ACC112 (cell line): Measurements from ENCODE around the gene TCFL5.
"Not testable (repeated sequence)": the region's sequence is repeated elsewhere in the genome, so short reads cannot be mapped to it uniquely, and the experiment has no call there.

Source experiments
- H2AFZ ChIP-seq: fragments of 200-600 bp; sonication (generic); one replicate; pipeline ENCODE4 v1.6.0; 2017; ENCODE audit warnings: antibody characterized with exemption, low read length; ENCODE audit not compliant: unreplicated experiment
- H3K27ac ChIP-seq: fragments of 200-600 bp; sonication (generic); 2 replicates; pipeline ENCODE4 v1.5.1; 2014; ENCODE audit warnings: low read depth, mild to moderate bottlenecking, antibody characterized with exemption, low read length, moderate library complexity
- H3K27me3 ChIP-seq: fragments of 200-600 bp; sonication (generic); 2 replicates; pipeline ENCODE4 v1.6.1; 2014; ENCODE audit warnings: mild to moderate bottlenecking, antibody characterized with exemption, low read length, moderate library complexity, mixed read lengths; ENCODE audit not compliant: insufficient read depth
- H3K36me3 ChIP-seq: fragments of 200-600 bp; sonication (generic); 2 replicates; pipeline ENCODE4 v1.6.1; 2016; ENCODE audit warnings: mild to moderate bottlenecking, antibody characterized with exemption, low read length, moderate library complexity, mixed read lengths; ENCODE audit not compliant: insufficient read depth
- H3K4me1 ChIP-seq: fragments of 200-600 bp; sonication (generic); one replicate; pipeline ENCODE4 v1.6.1; 2016; ENCODE audit warnings: low read length, mixed read lengths; ENCODE audit not compliant: insufficient read depth, unreplicated experiment, control insufficient read depth
- H3K4me3 ChIP-seq: fragments of 200-600 bp; sonication (generic); 2 replicates; pipeline ENCODE4 v1.5.1; 2014; ENCODE audit warnings: mild to moderate bottlenecking, low read depth, low read length
- H3K79me2 ChIP-seq: fragments of 200-600 bp; sonication (generic); one replicate; pipeline ENCODE4 v1.6.0; 2016; ENCODE audit warnings: low read length; ENCODE audit not compliant: control insufficient read depth, unreplicated experiment, insufficient read depth

Gene TCFL5

DNA sequence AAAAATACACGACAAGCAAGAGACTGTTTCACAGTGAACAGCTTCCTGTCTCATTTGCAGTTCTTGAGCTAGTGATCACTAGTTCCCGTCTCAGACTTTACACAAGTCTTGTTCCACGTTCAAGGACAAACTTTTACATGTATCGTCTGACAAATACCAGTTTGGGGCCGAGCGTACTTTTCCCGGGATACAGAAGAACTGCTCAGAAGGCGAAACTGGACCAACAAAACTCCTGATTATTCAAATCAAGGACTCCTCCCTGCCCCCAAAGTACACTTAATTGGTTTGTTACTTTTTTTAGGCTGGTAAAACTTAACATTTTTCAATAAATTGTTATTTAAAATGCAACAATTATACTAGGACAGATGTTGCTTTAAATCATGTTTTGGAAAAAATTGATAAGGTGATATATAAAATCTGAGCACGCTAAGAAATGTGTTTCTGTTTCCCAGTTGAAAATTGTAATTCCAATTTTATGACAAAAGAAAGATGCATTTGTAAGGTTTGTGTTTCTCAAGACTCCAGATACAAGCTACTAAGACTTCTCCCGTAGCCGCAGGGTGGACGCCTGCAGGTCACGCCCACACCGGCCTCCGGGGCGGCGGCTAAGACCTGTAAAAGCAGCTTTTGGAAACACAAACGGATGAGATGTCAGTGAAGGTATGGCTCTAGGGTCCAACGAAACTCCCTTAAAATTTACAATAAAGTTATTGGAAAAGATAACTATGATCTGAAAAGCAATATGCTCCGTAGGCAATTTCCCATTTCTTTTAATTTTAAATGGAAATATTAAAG is 16.8 kb upstream of the TCFL5 start:
- Histone ChIP-seq H3K4me3 (no peak overlapping the region), H3K27me3 (no peaks in the 10 kb centered on the region), H3K4me1 (peaks cover 6% of the 10 kb centered on the region), H3K36me3 (peaks cover 3% of the 10 kb centered on the region; the same call in 1 of the 2 replicates), H3K27ac (no peak overlapping the region), H2AFZ (no peak overlapping the region), H3K79me2 (no peaks in the 10 kb centered on the region)

DNA sequence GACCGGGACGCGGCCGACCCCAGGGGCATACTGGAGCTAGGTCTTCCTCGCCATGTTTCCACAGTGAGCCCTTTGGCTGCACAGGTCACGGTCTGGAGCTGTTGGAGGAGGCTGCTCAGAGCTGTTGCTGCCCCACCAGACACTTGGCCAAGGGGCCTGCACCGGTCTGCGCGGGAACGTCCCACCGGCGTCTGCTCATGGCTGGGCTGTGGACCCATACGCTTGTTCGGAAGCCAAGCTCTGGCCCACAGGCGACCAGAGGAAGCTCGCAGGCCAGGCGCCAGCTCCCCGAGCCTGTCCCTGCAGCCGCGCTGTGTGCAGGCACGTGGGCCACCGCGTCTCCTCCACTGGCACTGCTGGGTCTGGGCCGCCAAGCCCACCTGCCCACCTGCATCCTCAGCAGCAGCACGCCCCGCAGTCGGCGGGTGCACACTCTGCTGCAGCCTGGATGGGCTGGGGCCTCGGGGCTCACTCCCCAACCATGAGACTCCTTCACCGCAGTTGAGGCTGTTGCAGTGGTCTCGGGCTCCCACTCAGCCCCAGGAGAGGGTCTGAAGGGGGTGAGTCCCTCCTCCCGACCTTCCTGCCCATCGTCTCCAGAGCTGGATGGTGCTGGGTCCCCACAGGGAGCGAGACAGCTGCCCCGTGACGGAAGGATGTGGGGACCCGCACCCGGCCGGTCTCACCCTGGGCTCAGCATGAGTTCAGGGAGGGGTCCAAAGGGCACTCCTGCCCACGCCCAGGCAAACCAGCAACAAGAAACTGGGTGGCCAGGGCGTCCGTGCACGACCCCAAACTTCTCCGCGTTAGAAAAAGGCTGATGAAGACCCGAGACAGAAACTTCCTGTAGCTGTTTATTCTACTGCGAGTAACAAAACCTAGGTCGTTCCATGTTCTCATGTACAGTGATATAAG is 15.5 kb upstream of the TCFL5 start:
- no peaks in the 10 kb centered on the region for H3K27me3 ChIP-seq
- no peak overlapping the region for H3K4me3 ChIP-seq
- H3K79me2 ChIP-seq: no peaks in the 10 kb centered on the region
- peaks cover 3% of the 10 kb centered on the region; the same call in 1 of the 2 replicates for H3K36me3 ChIP-seq
- peaks cover 6% of the 10 kb centered on the region for H3K4me1 ChIP-seq
- H3K27ac ChIP-seq: no peak overlapping the region
- no peak overlapping the region for H2AFZ ChIP-seq

DNA sequence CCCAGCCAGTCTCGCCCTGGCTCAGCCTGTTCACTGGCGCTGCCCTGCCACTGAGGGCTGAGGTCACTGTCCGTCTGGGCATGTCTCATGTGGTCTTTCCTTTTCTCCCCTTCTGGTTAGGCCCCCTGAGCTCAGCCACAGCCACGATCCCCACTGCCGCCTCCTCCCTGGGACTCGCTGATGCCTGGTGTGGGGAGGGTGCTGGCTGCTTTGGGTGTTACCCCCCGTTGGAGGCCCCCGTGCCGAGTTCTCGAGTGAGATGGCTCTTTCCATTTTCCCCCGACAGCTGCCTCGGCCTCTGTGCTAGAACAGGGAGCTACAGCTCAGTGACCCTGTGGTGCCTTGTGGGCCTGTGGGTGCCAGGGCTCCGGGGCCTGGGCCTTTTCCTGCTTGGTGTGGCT is 14.9 kb upstream of the TCFL5 start:
- Histone ChIP-seq H3K27me3 (no peaks in the 10 kb centered on the region), H3K79me2 (no peaks in the 10 kb centered on the region), H2AFZ (no peak overlapping the region), H3K36me3 (no peaks in the 10 kb centered on the region), H3K27ac (no peak overlapping the region), H3K4me3 (no peak overlapping the region), H3K4me1 (peaks cover 6% of the 10 kb centered on the region)

DNA sequence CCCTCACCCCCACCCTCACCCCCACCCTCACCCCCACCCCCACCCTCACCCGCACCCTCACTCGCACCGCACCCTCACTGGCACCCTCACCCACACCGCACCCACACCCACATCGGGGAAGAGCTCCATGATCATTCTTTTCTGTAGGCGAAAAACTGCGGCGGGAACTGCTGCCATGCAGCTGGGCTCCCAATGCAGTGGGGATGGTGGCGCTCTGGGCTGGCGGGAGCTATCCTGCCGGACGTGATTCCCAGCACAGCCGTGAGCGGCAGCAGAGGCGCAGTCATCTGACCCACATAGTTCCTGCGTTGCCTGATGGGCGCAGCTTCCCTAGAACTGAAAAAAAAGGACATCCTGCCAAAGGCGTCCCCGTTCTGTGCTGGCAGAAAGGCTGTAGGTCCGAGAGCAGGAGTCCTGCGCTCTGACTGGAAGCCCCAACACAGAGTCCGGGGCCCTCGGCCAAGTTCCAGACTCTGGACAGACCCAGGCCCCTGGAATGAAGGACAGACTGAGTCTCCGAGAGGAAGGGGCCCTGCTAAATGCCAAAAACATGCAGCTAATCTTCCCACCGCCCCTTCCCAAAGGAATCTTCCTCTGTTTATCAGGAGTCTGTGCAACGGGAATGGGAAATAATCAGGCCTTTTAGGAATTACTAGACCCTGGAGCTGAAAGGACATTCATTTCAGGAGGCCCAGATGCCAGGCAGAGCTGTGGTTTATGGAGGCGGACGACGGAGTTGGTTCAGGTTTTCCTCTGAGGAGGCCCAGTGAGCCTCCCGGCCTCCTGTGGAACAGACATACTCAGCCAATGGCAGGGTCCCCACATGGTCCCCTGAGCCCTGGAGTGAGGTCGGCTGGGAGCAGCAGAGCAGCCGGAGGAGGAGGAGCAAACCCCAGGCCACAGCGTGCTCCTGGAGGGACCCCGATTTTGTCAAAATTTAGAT is 14.1 kb upstream of the TCFL5 start:
- peak overlapping the region; percentile 39 for H2AFZ ChIP-seq
- H3K27me3 ChIP-seq: no peaks in the 10 kb centered on the region
- H3K27ac ChIP-seq: peak overlapping the region; percentile 37
- H3K79me2 ChIP-seq: no peaks in the 10 kb centered on the region
- H3K4me3 ChIP-seq: peak overlapping the region; percentile 42; the same call in 1 of the 2 replicates
- H3K4me1 ChIP-seq: peaks cover 6% of the 10 kb centered on the region
- H3K36me3 ChIP-seq: no peaks in the 10 kb centered on the region

DNA sequence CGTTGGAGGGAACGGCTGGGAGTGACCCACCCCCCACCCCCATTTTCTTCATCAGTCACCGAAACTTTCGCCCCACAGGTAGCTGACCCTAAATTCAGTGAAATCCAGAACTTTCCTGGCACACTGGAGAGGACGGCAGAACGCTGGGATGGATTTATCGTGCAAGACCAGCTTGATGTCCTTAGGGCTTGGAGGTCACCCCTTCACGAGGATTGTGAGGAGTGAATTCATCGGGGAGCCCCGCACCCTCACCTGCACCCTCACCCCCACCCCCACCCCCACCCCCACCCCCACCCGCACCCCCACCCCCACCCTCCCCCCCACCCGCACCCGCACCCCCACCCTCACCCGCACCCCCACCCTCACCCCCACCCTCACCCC is 13.3 kb upstream of the TCFL5 start:
- no peaks in the 10 kb centered on the region for H3K27me3 ChIP-seq
- H3K4me3 ChIP-seq: no peak overlapping the region
- H3K27ac ChIP-seq: no peak overlapping the region
- no peaks in the 10 kb centered on the region for H3K79me2 ChIP-seq
- H2AFZ ChIP-seq: no peak overlapping the region
- peaks cover 6% of the 10 kb centered on the region for H3K4me1 ChIP-seq
- no peaks in the 10 kb centered on the region for H3K36me3 ChIP-seq

DNA sequence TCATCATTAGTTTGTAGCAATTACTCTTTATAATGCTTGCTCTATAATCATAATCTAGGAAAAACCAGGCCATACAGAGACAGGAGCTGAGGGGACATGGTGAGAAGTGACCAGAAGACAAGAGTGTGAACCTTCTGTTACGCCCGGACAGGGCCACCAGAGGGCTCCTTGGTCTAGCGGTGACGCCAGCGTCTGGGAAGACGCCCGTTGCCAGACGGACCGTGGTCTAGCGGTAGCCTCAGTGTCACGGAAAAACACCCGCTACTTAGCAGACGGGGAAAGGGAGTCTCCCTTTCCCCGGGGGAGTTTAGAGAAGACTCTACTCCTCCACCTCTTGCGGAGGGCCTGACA is 12.0 kb upstream of the TCFL5 start:
- not testable (repeated sequence) for H3K36me3 ChIP-seq, H2AFZ ChIP-seq, H3K4me1 ChIP-seq, H3K27me3 ChIP-seq, H3K79me2 ChIP-seq, H3K27ac ChIP-seq, H3K4me3 ChIP-seq

DNA sequence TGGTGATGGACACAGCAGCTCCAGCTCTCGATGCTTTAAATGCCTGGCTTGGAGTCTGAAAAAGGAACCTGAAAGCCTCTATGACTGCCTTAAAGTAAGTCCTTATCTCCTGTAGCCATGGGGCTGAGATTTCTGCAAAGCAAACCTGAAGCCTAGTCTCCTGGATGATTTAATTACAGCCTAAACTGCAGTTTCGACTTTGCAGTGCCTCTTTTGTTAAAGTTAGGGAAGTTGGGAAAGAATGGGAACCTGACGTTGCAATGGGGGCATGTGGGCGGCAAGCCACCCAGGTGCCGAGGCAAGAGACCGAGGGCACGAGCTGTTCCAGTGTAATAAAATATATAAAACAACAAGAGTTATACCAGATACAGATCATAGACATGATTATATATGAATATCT is 11.7 kb upstream of the TCFL5 start:
- Histone ChIP-seq H3K36me3 (no peaks in the 10 kb centered on the region), H3K27me3 (no peaks in the 10 kb centered on the region), H3K4me3 (no peak overlapping the region), H3K4me1 (peaks cover 6% of the 10 kb centered on the region), H3K79me2 (no peaks in the 10 kb centered on the region), H3K27ac (no peak overlapping the region), H2AFZ (no peak overlapping the region)

DNA sequence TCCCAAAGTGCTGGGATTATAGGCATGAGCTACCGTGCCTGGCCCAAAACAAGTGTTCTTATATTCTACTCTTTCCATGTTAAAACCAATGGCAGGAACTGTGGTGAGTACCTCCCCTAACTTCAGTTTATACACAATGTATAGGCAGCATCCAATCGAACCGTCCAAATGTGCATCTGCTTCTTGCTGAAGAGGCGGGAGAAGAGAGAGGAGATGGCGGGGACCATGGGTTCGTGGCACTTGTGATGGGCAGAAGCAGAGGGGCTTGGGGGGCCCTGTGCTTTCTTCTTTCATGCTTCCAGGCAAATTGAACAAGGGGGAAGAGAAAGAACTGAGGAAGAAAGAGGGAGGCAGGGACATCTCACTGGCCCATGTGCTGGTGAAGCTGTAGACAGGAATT is 11.2 kb upstream of the TCFL5 start:
- Histone ChIP-seq H3K79me2 (no peaks in the 10 kb centered on the region), H3K27ac (no peak overlapping the region), H2AFZ (no peak overlapping the region), H3K4me3 (no peak overlapping the region), H3K27me3 (no peaks in the 10 kb centered on the region), H3K4me1 (peaks cover 6% of the 10 kb centered on the region), H3K36me3 (no peaks in the 10 kb centered on the region)

DNA sequence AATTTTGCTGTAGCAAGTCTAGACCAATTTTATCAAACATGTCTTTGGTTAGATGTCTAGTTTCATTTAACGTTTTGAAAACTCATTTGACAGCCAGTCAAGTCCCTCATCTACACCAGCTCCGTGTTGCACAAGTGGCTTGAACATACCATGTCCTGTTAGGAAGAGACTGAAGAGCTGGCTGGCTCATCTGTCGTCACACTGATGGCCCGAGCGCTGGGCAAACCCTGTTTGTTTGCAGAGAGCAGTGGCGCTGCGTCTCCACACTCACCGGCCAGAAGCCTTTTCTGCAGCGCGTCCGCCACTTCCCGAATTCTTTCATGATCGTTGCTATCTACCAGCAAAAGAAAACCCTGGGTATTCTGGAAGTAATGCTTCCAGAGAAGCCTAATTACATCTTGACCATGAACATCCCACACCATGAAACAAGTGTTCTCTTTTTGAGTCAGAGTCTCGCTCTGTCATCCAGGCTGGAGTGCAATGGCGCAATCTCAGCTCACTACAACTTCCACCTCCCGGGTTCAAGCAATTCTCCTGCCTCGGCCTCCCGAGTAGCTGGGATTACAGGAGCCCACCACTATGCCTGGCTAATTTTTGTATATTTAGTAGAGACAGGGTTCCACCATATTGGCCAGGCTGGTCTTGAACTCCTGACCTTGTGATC is 10.7 kb upstream of the TCFL5 start:
- H3K36me3 ChIP-seq: no peaks in the 10 kb centered on the region
- H3K79me2 ChIP-seq: no peaks in the 10 kb centered on the region
- no peak overlapping the region for H2AFZ ChIP-seq
- no peak overlapping the region for H3K27ac ChIP-seq
- H3K27me3 ChIP-seq: no peaks in the 10 kb centered on the region
- H3K4me3 ChIP-seq: no peak overlapping the region
- peaks cover 6% of the 10 kb centered on the region for H3K4me1 ChIP-seq

DNA sequence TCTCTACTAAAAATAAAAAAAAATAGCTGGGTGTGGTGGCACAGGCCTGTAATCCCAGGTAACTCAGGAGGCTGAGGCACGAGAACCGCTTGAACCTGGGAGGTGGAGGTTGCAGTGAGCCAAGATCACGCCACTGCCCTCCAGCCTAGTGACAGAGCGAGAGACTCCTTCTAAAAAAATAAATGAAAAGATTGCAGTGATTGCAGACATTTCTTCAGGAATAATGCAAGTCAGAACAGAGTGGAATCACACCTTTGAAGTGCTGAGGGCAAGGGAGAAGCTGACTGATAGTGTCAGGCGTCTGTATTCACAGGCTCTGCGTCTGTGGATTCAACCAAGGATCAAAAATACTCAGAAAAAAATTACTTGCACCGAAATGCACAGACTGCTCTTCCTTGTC is 2.6 kb upstream of the TCFL5 start:
- Histone ChIP-seq H3K36me3 (no peaks in the 10 kb centered on the region), H3K4me3 (no peak overlapping the region), H3K79me2 (peaks cover 16% of the 10 kb centered on the region), H3K27ac (no peak overlapping the region), H2AFZ (no peak overlapping the region), H3K27me3 (no peaks in the 10 kb centered on the region), H3K4me1 (peaks cover 2% of the 10 kb centered on the region)
